Left cardiac atrium (tissue), 4 donors: ENCODE measurements around the gene OR10H3. TPM values are rescaled to one million over a fixed set of nuclear protein-coding genes. Genes with fewer than 3 reads are reported as not detected.
"Not testable (repeated sequence)": the region's sequence is repeated elsewhere in the genome, so short reads cannot be mapped to it uniquely, and the experiment has no call there.

Source experiments
- ATAC-seq, 2 donors: fragments of 200-7000 bp; cut with Tn5 transposase; one replicate each; pipeline ENCODE4 v1.9.1; 2020; ENCODE audit warnings: mild to moderate bottlenecking in 2 of 2, moderate library complexity in 2 of 2
- DNase-seq: peaks from one replicate; pipeline ENCODE4 v3.0.0-alpha.2; 2020
- intact Hi-C, 2 donors: fragments of 100-400 bp; cut with DNase I; formaldehyde crosslinking; loops; one replicate each; pipeline versions ENCODE4 v1.14.1 to v1.15.1; 2022 to 2023
- total RNA-seq, 2 donors: library from RNA; stranded (reverse); fragmentation: NEBNext Ultra II Directional; extraction: Animal tissue kit (Norgen Biotek cat#: 25700); gene quantifications; one replicate each; pipeline ENCODE4 v1.2.1, GENCODE V29; 2021
- donor health status: DM: no; HTN: yes; CAD: no.
- donor health status: DM: no; HTN: yes; CAD: no; lungs with severe emphysema.
- donor health status: DM: yes; HTN: yes; CAD: no.
- donor health status: Dilated cardiomyopathy.

Gene OR10H3
- total RNA-seq, 2 donors from 2014 or later, result not detected

- DNase-seq, result no peak
- intact Hi-C loops, result no loop called here
- ATAC-seq, result no peak
Measured at GRCh38 chr19:15776264-15776663, 38.5 kb downstream of the OR10H3 start.

- ATAC-seq (no peak), DNase-seq (no peak)
- intact Hi-C loops, result no loop called here
Measured at GRCh38 chr19:15776991-15777970, 39.5 kb downstream of the OR10H3 start.

GRCh38 chr19:15779756-15780476 is 42.1 kb downstream of the OR10H3 start:
- DNase-seq, result peak; percentile 83
- intact Hi-C loops, result no loop called here
- ATAC-seq, result peak; percentile 92 to 94

GRCh38 chr19:15780610-15781418 is 43.0 kb downstream of the OR10H3 start:
- intact Hi-C loops, result no loop called here
- DNase-seq (no peak), ATAC-seq (peak in 1 of 2 donors; percentile 27)

- DNase-seq (no peak), ATAC-seq (no peak)
- intact Hi-C loops, result no loop called here
Measured at GRCh38 chr19:15781661-15782060, 43.9 kb downstream of the OR10H3 start.

GRCh38 chr19:15782211-15782610 is 44.4 kb downstream of the OR10H3 start:
- intact Hi-C loops, result no loop called here
- DNase-seq (no peak), ATAC-seq (no peak)

GRCh38 chr19:15782896-15783295 is 45.1 kb downstream of the OR10H3 start:
- ATAC-seq, intact Hi-C loops, DNase-seq: not testable (repeated sequence)

- intact Hi-C loops, result no loop called here
- ATAC-seq, result no peak
- no peak for DNase-seq
Measured at GRCh38 chr19:15787611-15788155, 49.9 kb downstream of the OR10H3 start, which contains the start of gene OR10H5. Gene OR10H5, plus strand, starts transcription at chr19:15787661. Its CDS starts 6,388 bp downstream, at chr19:15794049.

- DNase-seq (no peak), ATAC-seq (no peak)
- intact Hi-C loops, result no loop called here
Measured at GRCh38 chr19:15788594-15789270, 50.9 kb downstream of the OR10H3 start.

GRCh38 chr19:15790096-15790495 is 52.3 kb downstream of the OR10H3 start:
- ATAC-seq (no peak), DNase-seq (no peak)
- intact Hi-C loops, result no loop called here

Other genes with a start within 250 kb of the OR10H3 start
- not detected for gene CYP4F22, start 229.5 kb upstream of the OR10H3 start, total RNA-seq
- not detected for gene CYP4F8, start 122.8 kb upstream of the OR10H3 start, total RNA-seq
- gene CYP4F3, start 97.1 kb upstream of the OR10H3 start, total RNA-seq, result under 1 TPM; 0.24 to 0.62 TPM
- gene CYP4F12, start 64.9 kb upstream of the OR10H3 start, total RNA-seq, result 1 to 10 TPM; 2.2 to 5.7 TPM
- not detected for gene OR10H2, start 10.0 kb upstream of the OR10H3 start, total RNA-seq
- not detected for gene OR10H5, start 49.7 kb downstream of the OR10H3 start, total RNA-seq
- not detected for gene OR10H1, start 77.7 kb downstream of the OR10H3 start, total RNA-seq
- not detected for gene CYP4F2, start 160.1 kb downstream of the OR10H3 start, total RNA-seq
- under 1 TPM; 0.34 to 0.41 TPM for gene CYP4F11, start 196.5 kb downstream of the OR10H3 start, total RNA-seq
- not detected for gene OR10H4, start 211.0 kb downstream of the OR10H3 start, total RNA-seq